NCI-H187 (cell line): ENCODE measurements around the gene TBC1D2B.
"Not testable (repeated sequence)": the region's sequence is repeated elsewhere in the genome, so short reads cannot be mapped to it uniquely, and the experiment has no call there.

Source experiments
- DNase-seq, 2 experiments: peaks; one replicate each; lab custom pipeline; 2025; lab: John Stamatoyannopoulos, UW

The TBC1D2B gene

GRCh38 chr15:77987765-77988136 is 89.8 kb downstream of the TBC1D2B start:
- not testable (repeated sequence) for DNase-seq

DNA sequence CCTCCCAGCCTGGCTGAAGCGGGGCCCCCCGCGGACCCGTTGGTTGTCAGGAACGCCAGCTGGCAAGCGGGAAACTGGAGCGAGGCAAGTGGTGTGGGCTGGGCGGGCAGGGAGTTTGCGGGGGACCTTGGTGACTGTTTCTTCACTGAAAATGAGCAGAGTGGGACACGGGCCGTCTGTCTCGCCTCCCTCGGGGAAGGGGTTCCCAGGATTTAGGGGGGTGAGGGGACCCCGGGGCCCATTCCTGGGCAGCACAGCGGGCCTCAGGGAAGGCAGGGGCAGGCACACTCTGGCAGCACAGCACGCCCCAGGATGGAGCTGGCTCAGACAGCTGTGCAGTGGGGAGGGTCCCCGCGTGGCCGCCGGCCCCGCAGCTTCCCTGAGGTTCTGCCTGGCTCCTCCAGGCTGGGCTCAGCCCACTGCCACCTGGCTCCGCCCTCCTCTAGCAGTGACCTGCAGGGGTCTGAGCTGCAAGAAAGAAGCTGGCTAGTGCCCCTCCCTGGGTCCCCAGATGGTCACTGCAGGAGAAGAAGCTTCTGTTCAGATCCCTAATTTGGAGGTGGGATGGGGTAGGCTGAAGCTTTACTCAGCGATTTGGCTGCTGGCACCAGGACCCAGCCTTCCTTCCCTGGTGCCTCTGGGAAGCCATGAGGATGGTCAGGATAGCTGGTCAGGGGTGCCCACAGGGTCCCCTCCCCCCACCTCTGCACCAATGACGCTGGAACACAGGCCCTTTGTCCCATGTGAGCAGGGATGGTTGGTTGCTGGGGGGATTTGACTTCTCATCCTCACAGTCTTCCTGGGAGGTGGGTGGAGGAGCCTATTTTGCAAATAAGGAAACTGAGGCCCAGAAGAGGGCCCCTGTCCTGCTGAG is 90.4 kb downstream of the TBC1D2B start:
- DNase-seq: no peak

DNA sequence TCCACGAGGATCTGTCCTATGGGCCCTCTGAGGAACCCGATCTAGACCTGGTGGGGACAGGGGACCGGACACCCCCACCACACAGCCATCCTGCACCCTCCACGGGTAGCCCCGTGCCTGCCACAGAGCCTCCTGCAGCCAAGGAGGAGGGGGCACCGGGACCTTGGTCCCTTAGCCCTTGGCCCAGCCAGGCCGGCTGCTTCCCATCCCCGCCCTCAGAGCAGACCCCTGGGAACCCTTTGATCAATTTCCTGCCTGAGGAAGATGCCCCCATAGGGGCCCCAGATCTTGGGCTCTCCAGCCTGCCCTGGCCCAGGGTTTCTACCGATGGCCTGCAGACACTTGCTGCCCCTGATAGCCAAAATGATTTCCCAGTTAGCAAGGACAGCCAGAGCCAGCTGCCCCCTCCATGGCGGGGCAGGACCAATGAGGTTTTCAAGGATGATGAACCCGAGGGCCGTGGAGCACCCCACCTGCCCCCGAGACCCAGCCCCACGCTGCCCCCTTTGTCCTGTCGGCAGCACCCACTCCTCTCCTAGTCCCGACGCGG is 91.5 kb downstream of the TBC1D2B start:
- no peak for DNase-seq

DNA sequence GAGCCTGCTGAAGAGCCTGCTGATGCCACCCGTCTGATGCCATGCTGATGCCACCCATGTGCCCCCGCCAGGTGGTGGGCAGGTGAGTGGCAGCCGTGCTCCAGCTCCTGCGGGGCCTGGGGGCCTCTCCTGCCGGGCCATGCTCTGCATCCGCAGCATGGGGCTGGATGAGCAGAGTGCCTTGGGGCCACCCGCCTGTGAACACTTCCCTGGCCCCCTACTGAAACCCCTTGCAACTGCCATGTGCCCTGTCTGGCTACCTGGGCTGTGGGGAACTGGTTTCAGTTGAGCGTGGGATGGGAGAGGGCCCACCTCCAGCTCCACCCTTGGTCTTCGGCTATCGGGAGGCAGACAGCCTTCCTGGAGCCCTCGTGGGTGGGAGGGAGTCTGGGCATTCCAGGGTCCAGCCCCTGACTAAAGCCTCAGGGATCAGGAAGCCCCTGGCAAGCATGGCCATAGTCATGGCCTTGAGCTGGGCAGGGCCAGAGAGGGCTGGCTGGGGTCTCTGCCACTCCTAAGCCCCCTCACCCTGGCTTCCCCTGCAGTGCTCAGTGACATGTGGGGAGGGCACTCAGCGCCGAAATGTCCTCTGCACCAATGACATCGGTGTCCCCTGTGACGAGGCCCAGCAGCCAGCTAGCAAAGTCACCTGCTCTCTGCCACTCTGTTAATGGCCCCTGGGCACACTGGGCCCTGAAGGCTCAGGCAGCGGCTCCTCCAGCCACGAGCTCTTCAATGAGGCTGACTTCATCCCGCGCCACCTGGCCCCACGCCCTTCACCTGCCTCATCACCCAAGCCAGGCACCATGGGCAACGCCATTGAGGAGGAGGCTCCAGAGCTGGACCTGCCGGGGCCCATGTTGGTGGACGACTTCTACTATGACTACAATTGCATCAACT is 92.2 kb downstream of the TBC1D2B start:
- no peak for DNase-seq

DNA sequence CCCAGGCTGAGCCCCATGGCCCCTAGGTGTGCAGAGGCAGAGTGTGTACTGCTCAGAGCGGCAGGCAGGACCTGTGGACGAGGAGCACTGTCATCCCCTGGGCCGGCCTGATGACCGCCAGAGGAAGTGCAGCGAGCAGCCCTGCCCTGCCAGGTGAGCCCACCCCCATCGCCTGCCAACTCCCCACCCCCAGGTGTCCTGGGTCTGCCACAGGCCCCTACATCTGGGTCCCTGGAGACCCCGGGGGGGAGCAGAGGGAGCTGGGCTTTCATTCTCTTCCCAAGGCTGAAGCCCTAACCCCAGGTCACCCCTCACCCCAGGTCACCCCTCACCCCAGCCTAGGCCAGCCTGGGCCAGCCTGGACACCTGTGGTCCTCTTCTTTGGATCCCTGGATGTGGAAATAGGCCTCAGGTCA is 93.1 kb downstream of the TBC1D2B start:
- DNase-seq: no peak

- no peak for DNase-seq
These were observed 93.6 kb downstream of the TBC1D2B start for GRCh38 chr15:77983708-77984445.

GRCh38 chr15:77983091-77983707 is 94.3 kb downstream of the TBC1D2B start:
- DNase-seq: no peak

DNA sequence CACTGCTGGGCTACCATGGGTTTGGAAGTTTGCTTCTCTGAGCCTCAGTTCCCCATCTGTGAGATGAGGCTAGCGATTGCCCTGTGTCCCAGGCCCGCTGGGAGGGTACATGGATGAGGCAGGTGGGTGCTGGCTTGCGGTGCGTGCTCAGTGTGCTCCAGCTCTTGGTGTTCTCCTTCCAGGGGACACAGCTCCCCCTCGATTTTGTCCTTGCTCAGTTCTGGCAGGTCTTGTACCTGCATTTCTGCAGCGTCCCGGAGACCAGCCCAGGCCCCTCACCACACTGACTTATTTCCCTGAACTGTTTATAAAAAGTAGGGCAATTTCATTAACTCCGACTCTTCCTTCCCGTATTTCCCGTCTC is 95.4 kb downstream of the TBC1D2B start:
- no peak for DNase-seq

DNA sequence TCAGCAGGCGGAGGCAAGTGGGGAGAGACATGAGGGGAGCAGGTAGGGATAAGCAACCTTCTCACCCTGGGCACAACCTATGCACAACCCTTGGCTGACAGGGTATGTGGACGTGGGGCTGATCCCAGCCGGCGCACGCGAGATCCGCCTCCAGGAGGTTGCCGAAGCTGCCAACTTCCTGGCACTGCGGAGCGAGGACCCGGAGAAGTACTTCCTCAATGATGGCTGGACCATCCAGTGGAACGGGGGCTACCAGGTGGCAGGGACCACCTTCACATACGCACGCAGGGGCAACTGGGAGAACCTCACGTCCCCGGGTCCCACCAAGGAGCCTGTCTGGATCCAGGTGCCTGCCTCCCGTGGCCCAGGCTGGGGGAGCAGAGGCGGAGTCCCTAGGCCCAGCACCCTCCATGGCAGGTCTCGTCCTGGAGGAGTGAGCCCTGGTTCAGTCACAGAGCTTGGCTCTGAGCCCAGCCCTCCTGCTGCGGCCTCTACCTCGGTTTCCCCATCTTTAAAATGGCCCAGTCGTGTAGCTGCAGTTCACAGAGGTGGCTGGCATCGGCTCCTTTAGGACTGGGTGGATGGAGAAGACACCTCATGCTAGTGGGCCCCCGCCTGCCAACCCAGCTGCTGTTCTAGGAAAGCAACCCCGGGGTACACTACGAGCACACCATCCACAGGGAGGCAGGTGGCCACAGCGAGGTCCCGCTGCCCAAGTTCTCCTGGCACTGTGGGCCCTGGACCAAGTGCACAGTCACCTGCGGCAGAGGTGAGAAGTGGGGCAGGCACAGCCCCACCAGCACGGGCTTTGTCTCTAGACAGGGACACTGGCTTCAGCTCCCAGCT is 96.0 kb downstream of the TBC1D2B start:
- no peak for DNase-seq

- DNase-seq: not testable (repeated sequence)
These were observed 96.8 kb downstream of the TBC1D2B start for GRCh38 chr15:77980674-77981073.

DNA sequence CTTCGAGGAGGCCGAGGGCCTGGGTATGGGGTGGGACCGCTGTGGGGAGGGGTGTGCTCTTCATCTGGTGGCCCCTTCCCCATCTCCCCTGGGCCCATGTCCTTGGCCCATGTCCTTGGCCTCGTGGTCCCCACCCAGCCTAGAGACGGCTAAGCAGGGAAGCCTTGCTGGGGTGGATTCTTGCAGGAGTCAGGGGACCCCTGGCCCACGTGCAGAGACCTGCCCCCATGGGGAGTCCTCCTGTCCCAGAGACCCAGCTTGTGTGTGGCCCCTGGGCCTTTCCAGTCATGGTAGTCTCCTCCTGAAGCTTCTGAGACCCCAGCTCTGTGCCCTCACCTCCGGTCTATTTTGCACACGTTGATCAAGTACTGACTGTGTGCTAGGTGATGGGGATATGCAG is 97.4 kb downstream of the TBC1D2B start:
- no peak for DNase-seq

DNA sequence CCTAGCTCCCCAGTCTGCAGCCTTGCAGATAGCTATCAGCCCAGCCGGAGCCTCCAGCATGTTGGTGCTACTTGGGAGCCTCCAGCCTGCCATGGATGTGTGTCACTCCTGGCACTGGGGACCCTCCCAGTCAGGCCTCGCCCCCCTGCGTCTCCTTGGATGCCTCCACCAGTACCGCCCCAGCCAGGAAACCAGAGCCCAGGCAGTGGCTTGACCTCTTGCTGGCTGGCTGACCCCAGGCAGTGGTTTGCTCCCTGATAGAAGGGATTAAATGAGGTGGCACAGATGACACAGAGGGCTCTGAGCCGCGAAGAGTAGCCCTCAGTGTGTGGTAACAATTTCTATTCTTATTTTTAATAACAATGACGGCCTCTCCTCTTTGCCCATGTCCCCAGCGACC is 98.4 kb downstream of the TBC1D2B start:
- DNase-seq: not testable (repeated sequence)

DNA sequence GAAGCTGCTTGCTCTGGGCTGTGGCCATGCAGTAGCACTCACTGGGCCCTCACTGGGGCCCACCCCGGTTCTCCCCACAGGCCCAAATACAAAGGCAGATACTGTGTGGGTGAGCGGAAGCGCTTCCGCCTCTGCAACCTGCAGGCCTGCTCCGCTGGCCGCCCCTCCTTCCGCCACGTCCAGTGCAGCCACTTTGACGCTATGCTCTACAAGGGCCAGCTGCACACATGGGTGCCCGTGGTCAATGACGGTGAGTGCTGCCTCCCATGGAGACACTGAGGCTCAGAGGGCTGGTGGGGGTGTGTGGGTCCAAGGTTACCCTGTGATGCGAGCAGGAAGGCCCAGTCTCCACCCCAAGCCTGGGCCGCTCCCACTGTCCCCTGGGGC is 98.8 kb downstream of the TBC1D2B start:
- DNase-seq: not testable (repeated sequence)

- not testable (repeated sequence) for DNase-seq
These were observed 99.4 kb downstream of the TBC1D2B start for GRCh38 chr15:77977903-77978758.

- DNase-seq: not testable (repeated sequence)
These were observed 100.6 kb downstream of the TBC1D2B start for GRCh38 chr15:77976760-77977525.

- not testable (repeated sequence) for DNase-seq
These were observed 101.4 kb downstream of the TBC1D2B start for GRCh38 chr15:77976095-77976450.

- no peak for DNase-seq
These were observed 102.0 kb downstream of the TBC1D2B start for GRCh38 chr15:77975332-77976094.
